Endothelial cell of umbilical vein (primary cell): ENCODE measurements around the gene CD276. TPM values are rescaled to one million over a fixed set of nuclear protein-coding genes. Genes with fewer than 3 reads are reported as not detected.

Experiments used
- BruUV-seq: library from RNA; stranded (reverse); fragments of 400-500 nt; replicated peaks from 2 replicates; lab custom pipeline; 2021; lab: Mats Ljungman, UMichigan
- CTCF ChIA-PET: fragments of 300-600, 350-600 bp; sonication (Branson Sonifier 250); formaldehyde crosslinking; loops from one replicate; lab custom pipeline; 2021; ENCODE audit warnings: antibody characterized with exemption, inconsistent platforms; lab: Charles Lee
- POLR2A ChIA-PET: fragments of 300-600, 350-600 bp; sonication (Branson Sonifier 250); formaldehyde crosslinking; loops from one replicate; lab custom pipeline; 2021; ENCODE audit warnings: antibody characterized with exemption, inconsistent platforms; lab: Charles Lee
- DNase-seq: peaks from one replicate; pipeline ENCODE4 v3.0.0-alpha.2; 2011; ENCODE audit warnings: low read depth, low spot score
- FAIRE-seq: peaks from 2 replicates; lab custom pipeline; 2011; peaks lifted over from hg19 to GRCh38; lab: Jason Lieb, UNC
- H2AFZ ChIP-seq: 2 replicates; pipeline ENCODE4 v1.6.0; 2012; ENCODE audit warnings: low read depth, low read length, control low read depth, inconsistent platforms
- H3K27ac ChIP-seq: 2 replicates; pipeline ENCODE4 v1.5.1; 2011; ENCODE audit warnings: low read depth, mild to moderate bottlenecking, control low read depth, low read length, moderate library complexity; ENCODE audit not compliant: insufficient read depth
- H3K27me3 ChIP-seq, 2 experiments: 2 replicates each; pipeline versions ENCODE4 v1.6.0 to v1.6.1; 2011; ENCODE audit warnings: low read length in 2 of 2, mixed read lengths in 1 of 2; ENCODE audit not compliant: control insufficient read depth in 2 of 2, insufficient read depth in 2 of 2
- H3K36me3 ChIP-seq, 2 experiments: 2 replicates in 1 of 2; 3 replicates in 1 of 2; pipeline ENCODE4 v1.5.1; 2011; ENCODE audit warnings: low read length in 2 of 2, mild to moderate bottlenecking in 1 of 2, moderate library complexity in 1 of 2; ENCODE audit not compliant: control insufficient read depth in 2 of 2, insufficient read depth in 2 of 2; ENCODE audit errors: extremely low read depth in 1 of 2
- H3K4me1 ChIP-seq: 3 replicates; pipeline ENCODE4 v1.5.1; 2011; ENCODE audit warnings: mild to moderate bottlenecking, low read length; ENCODE audit not compliant: control insufficient read depth, insufficient read depth; ENCODE audit errors: extremely low read depth
- H3K4me2 ChIP-seq: 2 replicates; pipeline ENCODE4 v1.6.1; 2011; ENCODE audit warnings: low read length, control low read depth, mixed read lengths; ENCODE audit not compliant: insufficient read depth
- H3K4me3 ChIP-seq, 3 experiments: fragments of 200-600 bp in 1 of 3; sonication (generic), shearing (Covaris generic) in 1 of 3; replicated peaks in 1 of 3; 2 replicates each; pipeline ENCODE4 v1.5.1; 2011 to 2016; ENCODE audit warnings: control low read depth in 3 of 3, low read length in 3 of 3, mild to moderate bottlenecking in 2 of 3, inconsistent platforms in 1 of 3, low read depth in 1 of 3, moderate library complexity in 1 of 3; ENCODE audit not compliant: insufficient read depth in 1 of 3
- H3K79me2 ChIP-seq: 2 replicates; pipeline ENCODE4 v1.6.0; 2012; ENCODE audit warnings: low read length, inconsistent platforms; ENCODE audit not compliant: control insufficient read depth, insufficient read depth
- H3K9ac ChIP-seq: replicated peaks from 2 replicates; pipeline ENCODE3; 2011; ENCODE audit warnings: low read length, control low read depth; ENCODE audit not compliant: insufficient read depth; ENCODE audit errors: extremely low read depth
- H3K9me1 ChIP-seq: replicated peaks from 3 replicates; pipeline ENCODE4 v1.6.0; 2011; ENCODE audit warnings: mild to moderate bottlenecking, low read length; ENCODE audit not compliant: control insufficient read depth, insufficient read depth; ENCODE audit errors: extremely low read depth
- H3K9me3 ChIP-seq: replicated peaks from 2 replicates; pipeline ENCODE4 v1.5.1; 2012; ENCODE audit warnings: low read length, inconsistent platforms; ENCODE audit not compliant: control insufficient read depth, insufficient read depth
- H4K20me1 ChIP-seq: replicated peaks from 2 replicates; pipeline ENCODE3; 2011; ENCODE audit warnings: mild to moderate bottlenecking, low read length; ENCODE audit not compliant: control insufficient read depth, insufficient read depth; ENCODE audit errors: extremely low read depth
- FOS ChIP-seq: IDR thresholded peaks from 2 replicates; pipeline ENCODE4 v1.6.1; 2011; ENCODE audit warnings: mild to moderate bottlenecking, low read length, moderate library complexity, borderline replicate concordance; ENCODE audit not compliant: insufficient read depth
- GATA2 ChIP-seq: IDR thresholded peaks from 2 replicates; pipeline ENCODE4 v1.7.0; 2011; ENCODE audit warnings: low read depth, mild to moderate bottlenecking, moderate library complexity, mixed read lengths, low read length; ENCODE audit not compliant: insufficient read length, insufficient read depth
- JUN ChIP-seq: IDR thresholded peaks from 2 replicates; pipeline ENCODE4 v1.6.1; 2011; ENCODE audit warnings: borderline replicate concordance, low read depth; ENCODE audit not compliant: insufficient read length, insufficient read depth
- MYC ChIP-seq: IDR thresholded peaks from one replicate; pipeline ENCODE4 v1.6.1; 2011; ENCODE audit warnings: mild to moderate bottlenecking, low read depth, low read length
- POLR2A ChIP-seq: IDR thresholded peaks from 2 replicates; pipeline ENCODE4 v1.6.1; 2012; ENCODE audit warnings: low read depth, mild to moderate bottlenecking, control low read depth, low read length
- POLR2AphosphoS5 ChIP-seq: IDR thresholded peaks from 2 replicates; pipeline ENCODE4 v1.6.1; 2012; ENCODE audit warnings: low read depth, mild to moderate bottlenecking, control low read depth, low read length, moderate library complexity; ENCODE audit not compliant: insufficient read depth
- dilution Hi-C: fragments of 300-500 bp; cut with MboI; formaldehyde crosslinking; loops from one replicate; pipeline ENCODE4 v1.15.0; 2019; ENCODE audit warnings: low sequenced_read_pairs; ENCODE audit not compliant: extremely low pct_ligation_motif_present
- intact Hi-C: fragments of 100-400 bp; cut with micrococcal nuclease; formaldehyde crosslinking; loops from one replicate; pipeline ENCODE4 v1.10.0; 2022
- polyA plus RNA-seq, 4 experiments: library from polyadenylated mRNA; depleted of rRNA in 3 of 4; stranded (reverse) in 3 of 4; unstranded in 1 of 4; fragments of >200 nt; gene quantifications; 2 replicates each; pipeline versions ENCODE4 v1.2.1 to v1.2.3, GENCODE V29; 2011 to 2012; ENCODE audit warnings: missing spikeins in 1 of 4
- total RNA-seq: library from RNA; stranded (reverse); gene quantifications from 2 replicates; pipeline ENCODE4 v1.2.3, GENCODE V29; 2021
- TF ChIP-seq, protein P1 (sequence below), 2 donors: IDR thresholded peaks; 1 replicate in 1 of 2; 2 replicates in 1 of 2; pipeline ENCODE4 v1.5.1; 2011; ENCODE audit warnings: low read length in 2 of 2, mild to moderate bottlenecking in 2 of 2, moderate library complexity in 2 of 2, control low read depth in 1 of 2, inconsistent platforms in 1 of 2, low read depth in 1 of 2; ENCODE audit not compliant: insufficient read depth in 1 of 2; ENCODE audit errors: extremely low read depth in 1 of 2

The CD276 gene
- total and polyA plus RNA-seq, 2 donors (not counting 3 experiments of a cell fraction or from before 2014, with no cell fraction given): 73.6 to 85.7 TPM

- H3K27ac ChIP-seq: no peak overlapping the region
- no peak overlapping the region for H3K9ac ChIP-seq
Observed at GRCh38 chr15:73683257-73683776, 866 bp upstream of the CD276 start.

More at GRCh38 chr15:73683257-73683776, 866 bp upstream of the CD276 start:
- Histone ChIP-seq H3K79me2 (peaks cover 26% of the 10 kb centered on the region), H3K36me3 (no peaks in the 10 kb centered on the region), H4K20me1 (no peaks in the 10 kb centered on the region), H3K4me1 (peaks cover 36% of the 10 kb centered on the region), H3K27me3 (peaks cover 0 to 2% of the 10 kb centered on the region in 2 experiments), H3K4me2 (peak overlapping the region; percentile 32), H3K9me3 (no peaks in the 10 kb centered on the region), H3K4me3 (no peak overlapping the region), H2AFZ (peak overlapping the region; percentile 68), H3K9me1 (no peaks in the 10 kb centered on the region)
- intact Hi-C loops: no loop called here
- BruUV-seq: no TSS peak
- ChIA-PET CTCF (interaction anchor here (1.0 to 10.8 kb wide), 5 partner anchors 15 to 190 kb away, joined by 3 to 368 read pairs (median 8); partner anchors contain the start of genes NPTN and TBC1D21), POLR2A (interaction anchor here (0.7 kb wide), 1 partner anchor 14 kb away, joined by 3 read pairs; no protein-coding TSS in a partner anchor)
- FAIRE-seq: no peak
- dilution Hi-C loops: no loop called here
- no peak for TF ChIP-seq FOS
- TF ChIP-seq, protein P1, sequence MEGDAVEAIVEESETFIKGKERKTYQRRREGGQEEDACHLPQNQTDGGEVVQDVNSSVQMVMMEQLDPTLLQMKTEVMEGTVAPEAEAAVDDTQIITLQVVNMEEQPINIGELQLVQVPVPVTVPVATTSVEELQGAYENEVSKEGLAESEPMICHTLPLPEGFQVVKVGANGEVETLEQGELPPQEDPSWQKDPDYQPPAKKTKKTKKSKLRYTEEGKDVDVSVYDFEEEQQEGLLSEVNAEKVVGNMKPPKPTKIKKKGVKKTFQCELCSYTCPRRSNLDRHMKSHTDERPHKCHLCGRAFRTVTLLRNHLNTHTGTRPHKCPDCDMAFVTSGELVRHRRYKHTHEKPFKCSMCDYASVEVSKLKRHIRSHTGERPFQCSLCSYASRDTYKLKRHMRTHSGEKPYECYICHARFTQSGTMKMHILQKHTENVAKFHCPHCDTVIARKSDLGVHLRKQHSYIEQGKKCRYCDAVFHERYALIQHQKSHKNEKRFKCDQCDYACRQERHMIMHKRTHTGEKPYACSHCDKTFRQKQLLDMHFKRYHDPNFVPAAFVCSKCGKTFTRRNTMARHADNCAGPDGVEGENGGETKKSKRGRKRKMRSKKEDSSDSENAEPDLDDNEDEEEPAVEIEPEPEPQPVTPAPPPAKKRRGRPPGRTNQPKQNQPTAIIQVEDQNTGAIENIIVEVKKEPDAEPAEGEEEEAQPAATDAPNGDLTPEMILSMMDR (IDR thresholded peaks at IDR 0.05; ENCODE audit: extremely low read depth in 1 of 2, insufficient read depth in 1 of 2, low read depth in 1 of 2, low read length in 2 of 2): peak in 1 of 2 donors; percentile 31
- TF ChIP-seq POLR2A: no peak
- TF ChIP-seq GATA2: no peak
- TF ChIP-seq JUN: no peak
- no peak for TF ChIP-seq MYC
- TF ChIP-seq POLR2AphosphoS5: no peak
- no peak for DNase-seq
